Gastrocnemius medialis (tissue), 4 donors: ENCODE results near the gene PROZ.

Source experiments
- CTCF ChIP-seq, 5 experiments: fragments of 450-650 bp in 3 of 5; fragments of 200-600 bp in 2 of 5; sonication (generic) in 2 of 5; IDR thresholded peaks in 4 of 5; conservative IDR thresholded peaks in 1 of 5; 1 replicate in 4 of 5; 2 replicates in 1 of 5; pipeline ENCODE4 v1.5.1; 2016 to 2019; ENCODE audit warnings: antibody characterized with exemption in 5 of 5, mild to moderate bottlenecking in 3 of 5, moderate library complexity in 3 of 5
- POLR2A ChIP-seq, 2 donors: fragments of 450-650 bp; IDR thresholded peaks; one replicate each; pipeline ENCODE4 v1.6.1; 2017; ENCODE audit warnings: antibody characterized with exemption in 2 of 2, mild to moderate bottlenecking in 2 of 2, moderate library complexity in 2 of 2

DNA sequence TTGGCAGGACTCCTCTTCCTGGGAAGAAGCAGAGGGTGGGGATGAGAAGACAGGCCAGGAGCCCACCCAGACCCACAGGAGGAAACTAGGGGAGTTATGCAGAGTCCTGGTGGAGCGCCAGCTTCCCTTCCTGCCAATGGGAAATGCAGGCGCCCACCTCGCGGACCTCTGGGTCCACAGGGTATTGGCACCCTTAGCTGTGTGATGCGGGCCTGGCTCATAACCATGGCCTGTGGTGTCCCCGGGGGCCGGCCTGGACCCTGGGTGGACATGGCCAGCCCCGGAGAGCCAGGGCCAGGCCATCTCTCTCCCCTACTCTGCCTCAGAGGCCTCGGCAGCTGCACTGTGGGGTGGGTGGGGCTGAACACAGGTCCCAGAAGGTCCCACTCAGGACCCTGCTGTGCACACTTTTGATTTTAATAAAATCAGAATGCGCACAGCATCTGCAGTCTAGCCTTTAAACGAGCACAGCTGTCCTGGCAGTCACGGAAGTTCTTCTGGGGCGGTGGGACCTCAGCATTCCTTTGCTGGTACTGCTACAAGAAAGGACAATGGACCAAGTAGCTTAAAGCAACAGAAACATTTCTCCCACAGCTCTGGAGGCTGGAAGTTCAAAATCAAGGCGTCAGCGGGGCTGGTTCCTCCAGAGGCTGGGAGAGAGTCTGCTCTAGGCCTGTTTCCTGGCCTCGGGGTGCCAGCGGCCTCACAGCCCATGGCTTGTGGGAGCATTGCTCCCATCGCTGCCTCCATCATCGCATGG, 34.1 kb upstream of the PROZ start:
- TF ChIP-seq CTCF (IDR thresholded peaks at IDR 0.05 in 4 of 5, conservative IDR thresholded peaks at IDR 0.05 in 1 of 5) (no peak), POLR2A (IDR thresholded peaks at IDR 0.05) (no peak)
